NCI-H1105 treated with DMSO at 0.1 percent for 48 hours (cell line): ENCODE measurements around the gene P2RY8.
"Not testable (repeated sequence)": the region's sequence is repeated elsewhere in the genome, so short reads cannot be mapped to it uniquely, and the experiment has no call there.

ENCODE experiments used
- DNase-seq: peaks from one replicate; lab custom pipeline; 2025; lab: John Stamatoyannopoulos, UW

P2RY8 gene

DNA sequence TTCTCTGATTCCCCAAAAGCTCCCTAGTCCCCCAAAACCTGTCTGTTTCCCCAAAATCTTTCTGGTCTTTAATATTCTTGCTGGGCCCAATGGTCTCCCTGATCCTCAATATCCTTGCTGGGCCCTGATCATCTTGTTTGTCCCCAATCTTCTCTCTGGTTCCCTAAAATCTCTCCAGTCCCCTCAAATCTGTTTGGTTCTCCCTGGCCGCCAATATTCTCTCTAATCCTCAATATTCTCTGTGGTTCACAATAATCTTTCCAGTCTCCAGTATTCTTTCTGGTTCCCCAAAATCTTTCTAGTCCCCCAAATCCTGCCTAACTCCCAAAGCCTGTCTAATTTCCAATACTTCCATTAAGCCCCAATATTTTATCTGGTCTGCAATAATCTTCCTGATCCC, 18.5 kb downstream of the P2RY8 start:
- no peak for DNase-seq

GRCh38 chrX:1516596-1517104, 20.3 kb downstream of the P2RY8 start:
- DNase-seq = no peak

- DNase-seq = no peak
Measured at GRCh38 chrX:1511829-1512228, 25.2 kb downstream of the P2RY8 start.

DNA sequence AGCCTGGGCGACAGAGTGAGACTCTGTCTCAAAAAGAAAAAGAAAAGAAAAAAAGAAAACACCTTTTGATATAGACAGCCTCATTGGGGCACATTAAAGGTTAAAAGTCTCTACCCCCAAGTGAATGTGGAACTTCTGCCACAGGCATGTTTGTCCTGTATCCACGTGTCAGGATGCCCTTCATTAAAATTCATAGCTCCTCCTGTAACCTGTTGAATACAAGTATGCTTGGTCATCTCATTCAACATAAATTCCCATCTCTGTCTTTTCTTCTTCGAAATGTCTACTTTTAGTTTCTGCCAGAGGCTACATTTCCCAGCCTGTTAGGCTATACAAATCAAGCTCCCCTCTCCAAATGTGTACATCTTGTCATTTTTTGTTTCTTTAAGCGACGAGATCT, 25.8 kb downstream of the P2RY8 start:
- DNase-seq = no peak

DNA sequence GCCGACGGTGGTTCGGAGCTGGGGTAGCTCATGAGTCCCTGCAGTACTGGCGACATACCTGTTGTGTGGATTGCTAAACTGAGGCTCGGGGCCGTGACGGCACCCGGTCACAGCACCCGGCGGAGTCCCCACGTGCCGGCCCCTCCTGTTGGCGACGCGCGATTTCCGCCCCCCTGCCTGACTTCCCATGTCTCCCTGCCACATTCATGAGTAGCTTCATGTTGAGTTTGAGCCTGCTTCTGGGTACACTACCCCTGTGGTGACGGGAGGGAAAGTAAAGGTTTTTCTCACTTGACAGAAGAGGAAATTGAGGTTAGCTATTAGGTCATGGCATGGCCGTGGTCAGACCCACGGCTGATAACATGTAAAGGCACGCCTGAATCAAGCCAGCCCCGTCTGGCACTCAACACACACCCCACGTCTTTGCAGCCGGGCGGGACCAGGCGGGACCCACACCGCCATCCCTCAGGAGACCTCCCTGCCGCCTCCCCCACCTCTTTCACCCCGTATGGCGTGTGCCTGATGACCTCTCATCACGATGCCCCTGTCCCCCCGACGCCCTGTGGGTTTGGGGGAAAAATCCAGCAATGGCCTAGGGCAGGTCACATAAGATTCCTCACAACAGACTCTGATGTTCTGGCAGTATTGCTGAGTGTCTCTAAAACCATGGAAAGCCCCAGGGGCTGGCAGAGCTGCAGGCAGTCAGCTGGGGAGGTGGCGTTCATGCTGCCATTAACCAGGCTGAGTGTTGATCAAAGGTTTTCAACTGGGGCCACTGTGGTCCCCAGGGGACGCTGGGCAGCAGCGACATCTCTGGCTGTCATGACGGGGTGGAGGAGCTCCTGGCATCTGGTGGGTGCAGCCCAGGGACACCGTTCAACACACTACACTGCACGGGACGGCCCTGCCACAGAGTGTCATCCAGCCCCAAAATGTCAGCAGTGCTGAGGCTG, 29.2 kb downstream of the P2RY8 start:
- no peak for DNase-seq

DNA sequence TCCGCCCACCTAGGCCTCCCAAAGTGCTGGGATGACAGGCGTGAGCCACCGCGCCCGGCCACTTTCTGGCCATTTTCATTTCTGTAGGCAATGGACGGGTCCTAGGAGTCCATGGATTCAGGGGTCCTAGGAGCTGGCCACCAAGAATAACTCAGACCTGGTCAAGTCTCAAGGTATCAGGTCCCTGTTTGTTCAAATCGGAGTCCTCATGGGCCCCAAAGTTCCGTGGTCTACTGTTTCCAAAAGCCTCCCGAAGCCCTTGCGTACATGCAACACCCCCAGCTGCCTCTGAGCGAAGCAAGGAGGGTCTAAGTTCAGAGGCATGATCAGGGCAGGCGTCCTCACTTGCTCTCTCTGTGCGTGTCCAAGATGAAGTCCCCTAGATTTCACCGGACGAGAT, 30.1 kb downstream of the P2RY8 start:
- DNase-seq = no peak

DNA sequence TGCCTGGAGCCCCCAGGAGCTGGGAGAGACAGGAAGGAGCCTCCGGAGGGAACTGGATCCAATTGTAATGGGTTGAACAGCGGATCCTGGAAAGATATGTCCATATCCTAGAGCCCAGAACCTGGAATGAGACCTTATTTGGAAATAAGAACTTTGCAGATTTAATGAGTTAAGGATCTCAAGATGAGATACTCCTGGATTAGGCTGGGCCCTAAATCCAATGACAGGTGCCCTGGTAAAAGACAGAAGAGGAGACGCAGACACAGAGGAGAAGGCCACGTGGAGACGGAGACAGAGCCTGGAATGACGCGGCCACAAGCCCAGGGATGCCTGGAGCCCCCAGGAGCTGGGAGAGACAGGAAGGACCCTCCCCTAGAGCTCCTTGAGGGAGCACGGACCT, 34.1 kb downstream of the P2RY8 start:
- DNase-seq = no peak

GRCh38 chrX:1502241-1502640, 34.7 kb downstream of the P2RY8 start:
- DNase-seq = no peak

GRCh38 chrX:1500701-1501624, 36.0 kb downstream of the P2RY8 start:
- DNase-seq = no peak

- no peak for DNase-seq
Measured at GRCh38 chrX:1496076-1496475, 40.9 kb downstream of the P2RY8 start.

DNA sequence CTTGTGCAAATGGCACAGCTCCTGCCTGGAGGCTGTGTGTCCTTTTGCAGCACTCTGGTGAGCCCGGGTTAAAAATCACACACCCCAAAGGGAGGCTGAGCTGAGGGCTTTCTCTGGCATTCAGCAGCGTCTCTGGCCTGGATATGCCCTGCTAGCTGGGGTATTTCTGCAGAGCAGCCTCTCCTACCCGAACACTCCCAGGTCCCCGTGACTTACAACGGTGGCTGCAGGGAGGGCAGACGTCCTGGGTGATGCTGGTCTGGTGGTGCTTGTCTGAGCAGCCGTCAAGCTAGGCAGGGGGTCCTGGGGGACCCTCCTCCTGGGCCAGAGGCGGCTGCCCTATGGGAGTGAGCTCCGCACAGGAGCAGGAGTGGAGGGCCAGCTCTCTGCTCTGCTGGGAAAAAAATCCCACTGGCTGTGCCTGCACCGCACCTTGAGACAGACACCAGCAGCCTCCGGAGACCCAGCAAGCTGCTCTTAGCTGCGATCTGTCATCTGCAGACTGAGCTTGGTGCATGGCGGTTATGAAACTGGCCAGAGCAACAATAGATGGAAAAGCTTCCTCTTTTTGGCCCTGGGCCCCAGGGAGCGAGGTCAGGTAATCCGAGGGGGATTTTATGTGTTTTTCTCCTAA, 43.0 kb downstream of the P2RY8 start:
- no peak for DNase-seq

DNA sequence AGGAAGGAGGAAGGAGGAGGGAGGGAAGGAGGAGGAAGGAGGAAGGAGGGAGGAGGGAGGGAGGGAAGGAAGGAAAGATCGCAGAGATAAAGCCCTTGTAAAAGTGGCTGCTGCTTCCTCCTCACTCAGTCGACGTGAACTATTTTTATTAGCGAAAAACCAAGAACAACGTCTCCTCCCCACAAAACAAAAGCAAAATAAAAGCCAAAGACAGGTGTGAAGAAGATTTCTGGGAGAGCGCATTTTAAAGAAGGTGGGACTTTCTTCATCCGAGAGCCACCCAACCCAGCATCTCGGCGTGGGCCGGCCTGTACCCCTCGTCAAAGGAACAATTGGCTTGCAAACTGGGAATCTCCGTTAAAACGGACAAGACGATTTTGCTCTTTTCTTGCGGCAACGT, 43.6 kb downstream of the P2RY8 start:
- no peak for DNase-seq

- DNase-seq = no peak
Measured at GRCh38 chrX:1492421-1493012, 44.5 kb downstream of the P2RY8 start.

DNA sequence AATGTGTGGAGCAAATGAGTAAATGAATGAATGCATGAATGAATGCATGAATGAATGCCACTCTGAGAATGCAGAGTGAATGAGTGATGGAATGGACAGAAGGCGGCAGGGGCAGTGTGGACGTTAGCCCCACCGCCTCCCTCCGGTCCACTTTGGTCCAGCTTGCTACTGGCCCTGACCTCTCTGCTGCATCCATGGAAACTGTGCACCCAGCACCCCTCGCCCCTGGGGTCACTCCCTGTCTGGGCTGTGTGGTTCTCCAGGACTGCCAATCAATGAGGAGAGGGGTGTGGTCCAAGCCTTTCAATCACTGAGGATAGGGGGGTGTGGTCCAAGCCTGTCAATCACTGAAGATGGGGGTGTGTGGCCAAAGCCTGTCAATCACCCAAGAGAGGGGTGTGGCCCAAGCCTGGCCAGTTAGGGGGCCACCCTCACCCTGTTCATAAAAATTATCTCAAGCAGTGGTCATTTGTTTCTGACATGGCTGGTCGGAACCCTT, 45.1 kb downstream of the P2RY8 start:
- DNase-seq = no peak

GRCh38 chrX:1491248-1491647, 45.7 kb downstream of the P2RY8 start:
- DNase-seq = not testable (repeated sequence)

GRCh38 chrX:1490723-1491122, 46.3 kb downstream of the P2RY8 start:
- not testable (repeated sequence) for DNase-seq

- DNase-seq = not testable (repeated sequence)
Measured at GRCh38 chrX:1489354-1489753, 47.6 kb downstream of the P2RY8 start.

GRCh38 chrX:1488745-1489144, 48.2 kb downstream of the P2RY8 start:
- DNase-seq = no peak

GRCh38 chrX:1488141-1488540, 48.8 kb downstream of the P2RY8 start:
- no peak for DNase-seq

DNA sequence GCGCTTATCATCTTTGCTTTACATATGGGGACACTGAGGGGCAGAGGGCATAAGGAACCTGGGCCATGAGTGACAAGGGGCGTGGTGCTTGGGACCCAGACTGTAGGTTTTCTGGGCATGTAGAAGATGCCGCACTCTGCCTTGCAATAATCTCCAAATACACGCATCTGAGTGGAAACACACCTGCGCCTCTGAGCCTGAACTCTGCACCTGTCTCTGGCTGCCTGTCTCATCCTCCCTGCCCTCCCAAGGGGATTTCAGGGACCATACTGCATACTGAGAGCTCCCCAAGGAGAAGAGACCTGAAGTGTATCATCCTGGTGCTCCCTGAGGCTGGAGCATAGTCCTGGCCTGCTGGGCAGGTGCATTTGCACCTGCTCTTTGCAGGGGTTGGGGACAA, 49.6 kb downstream of the P2RY8 start:
- no peak for DNase-seq

- no peak for DNase-seq
Measured at GRCh38 chrX:1486749-1487361, 50.1 kb downstream of the P2RY8 start.
